Measurements from ENCODE around the gene ZXDA. TPM values are rescaled to one million over a fixed set of nuclear protein-coding genes. Genes with fewer than 3 reads are reported as not detected.

The ZXDA gene
- total RNA-seq = 2.6 and 3.5 TPM in 2 replicates

GRCh38 chrX:57910287-57910912 is at the start of gene ZXDA:
TSS of gene ZXDA (minus strand) at chrX:57910458. CDS start at chrX:57910420, 38 bp downstream.

Other genes with a start within 250 kb of the ZXDA start
- not detected in 2 replicates for gene NLRP2B, start 230.2 kb downstream of the ZXDA start, total RNA-seq

Measured in epithelial cell of alveolus of lung (primary cell).